ENCODE data around the gene PRKAG3.

PRKAG3 gene

GRCh38 chr2:218820746-218821369 lies 10.7 kb downstream of the PRKAG3 start:
- no peak overlapping the region for H3K27ac Mint-ChIP-seq
- peaks cover 15% of the 10 kb centered on the region for H3K27me3 Mint-ChIP-seq (ENCODE audit: low read depth)
- no peaks in the 10 kb centered on the region for H3K36me3 Mint-ChIP-seq (ENCODE audit: low read depth)
- no peak overlapping the region for H3K4me3 Mint-ChIP-seq
- H3K9me3 Mint-ChIP-seq: no peaks in the 10 kb centered on the region
- no peaks in the 10 kb centered on the region for H3K4me1 Mint-ChIP-seq (ENCODE audit: low read depth)

DNA sequence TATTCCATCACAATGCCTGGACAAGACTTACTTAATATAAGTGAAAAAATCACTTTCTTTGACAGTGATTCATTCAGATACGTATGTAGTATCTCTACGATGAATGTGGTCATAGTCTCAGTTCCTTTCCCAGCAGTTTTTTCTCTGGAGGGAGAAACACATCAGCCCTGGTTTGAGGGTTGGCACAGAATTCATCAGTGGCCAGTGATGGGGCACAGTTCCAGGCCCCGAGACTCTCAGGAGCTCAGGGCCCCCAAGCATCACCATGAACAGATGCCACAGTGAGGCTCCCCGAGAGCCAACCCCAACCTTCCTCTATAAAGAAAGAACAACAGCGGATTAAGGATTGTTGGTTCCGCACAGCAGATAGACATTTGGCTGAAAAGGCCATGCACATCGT lies 12.5 kb downstream of the PRKAG3 start:
- no peaks in the 10 kb centered on the region for H3K9me3 Mint-ChIP-seq
- H3K27me3 Mint-ChIP-seq (ENCODE audit: low read depth): peaks cover 17% of the 10 kb centered on the region
- no peak overlapping the region for H3K4me3 Mint-ChIP-seq
- no peaks in the 10 kb centered on the region for H3K4me1 Mint-ChIP-seq (ENCODE audit: low read depth)
- no peak overlapping the region for H3K27ac Mint-ChIP-seq
- no peaks in the 10 kb centered on the region for H3K36me3 Mint-ChIP-seq (ENCODE audit: low read depth)

DNA sequence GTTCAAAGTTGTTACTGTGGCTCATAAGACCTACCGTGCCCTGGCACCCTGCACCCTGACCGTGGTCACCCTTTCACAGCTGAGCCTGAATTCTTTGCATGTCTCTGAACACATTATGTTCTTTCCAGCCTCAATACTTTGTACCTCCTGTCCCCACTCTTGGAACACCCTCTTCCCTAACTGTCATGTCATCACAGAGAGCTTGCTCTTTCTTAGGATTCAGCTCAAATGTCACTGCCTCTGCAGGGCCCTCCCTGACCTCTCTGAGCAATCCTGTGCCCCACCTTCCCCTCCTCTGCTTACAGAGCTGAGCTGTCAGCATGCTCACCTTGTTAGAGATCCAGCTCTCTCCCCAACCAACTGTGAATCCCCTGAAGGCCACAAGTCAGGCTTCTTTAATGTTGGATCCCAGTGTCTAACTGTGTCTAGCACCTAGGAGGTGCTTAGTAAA lies 15.0 kb downstream of the PRKAG3 start:
- H3K9me3 Mint-ChIP-seq: no peaks in the 10 kb centered on the region
- no peaks in the 10 kb centered on the region for H3K4me1 Mint-ChIP-seq (ENCODE audit: low read depth)
- H3K36me3 Mint-ChIP-seq (ENCODE audit: low read depth): no peaks in the 10 kb centered on the region
- no peak overlapping the region for H3K4me3 Mint-ChIP-seq
- H3K27me3 Mint-ChIP-seq (ENCODE audit: low read depth): peaks cover 17% of the 10 kb centered on the region
- H3K27ac Mint-ChIP-seq: no peak overlapping the region

DNA sequence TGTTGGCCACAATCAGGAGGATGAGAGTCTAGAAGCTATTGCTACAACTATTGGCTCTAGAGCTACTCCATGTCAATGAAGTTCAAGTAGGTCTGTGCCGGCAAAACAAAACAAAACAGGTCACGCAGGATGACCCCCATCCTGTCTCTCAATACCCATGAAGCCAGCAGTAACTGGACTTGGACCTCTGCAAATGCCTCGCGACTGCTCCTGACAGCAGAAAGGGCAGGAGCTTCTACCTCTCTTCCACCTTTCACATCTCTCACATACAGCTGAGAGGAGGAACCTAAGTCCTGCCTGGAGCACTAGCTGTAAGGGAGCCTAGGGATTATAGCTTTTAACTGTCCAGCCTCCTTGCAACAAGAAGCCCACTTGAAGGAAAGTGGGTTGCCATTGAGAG lies 16.0 kb downstream of the PRKAG3 start:
- Mint-ChIP-seq H3K4me3 (no peak overlapping the region), H3K9me3 (no peaks in the 10 kb centered on the region), H3K4me1 (ENCODE audit: low read depth) (no peaks in the 10 kb centered on the region), H3K36me3 (ENCODE audit: low read depth) (no peaks in the 10 kb centered on the region), H3K27ac (no peak overlapping the region), H3K27me3 (ENCODE audit: low read depth) (peaks cover 17% of the 10 kb centered on the region)

- H3K27me3 Mint-ChIP-seq (ENCODE audit: low read depth): peaks cover 17% of the 10 kb centered on the region
- no peak overlapping the region for H3K4me3 Mint-ChIP-seq
- no peaks in the 10 kb centered on the region for H3K36me3 Mint-ChIP-seq (ENCODE audit: low read depth)
- H3K27ac Mint-ChIP-seq: no peak overlapping the region
- no peaks in the 10 kb centered on the region for H3K9me3 Mint-ChIP-seq
- H3K4me1 Mint-ChIP-seq (ENCODE audit: low read depth): no peaks in the 10 kb centered on the region
These were observed 16.4 kb downstream of the PRKAG3 start for GRCh38 chr2:218815244-218815637.

DNA sequence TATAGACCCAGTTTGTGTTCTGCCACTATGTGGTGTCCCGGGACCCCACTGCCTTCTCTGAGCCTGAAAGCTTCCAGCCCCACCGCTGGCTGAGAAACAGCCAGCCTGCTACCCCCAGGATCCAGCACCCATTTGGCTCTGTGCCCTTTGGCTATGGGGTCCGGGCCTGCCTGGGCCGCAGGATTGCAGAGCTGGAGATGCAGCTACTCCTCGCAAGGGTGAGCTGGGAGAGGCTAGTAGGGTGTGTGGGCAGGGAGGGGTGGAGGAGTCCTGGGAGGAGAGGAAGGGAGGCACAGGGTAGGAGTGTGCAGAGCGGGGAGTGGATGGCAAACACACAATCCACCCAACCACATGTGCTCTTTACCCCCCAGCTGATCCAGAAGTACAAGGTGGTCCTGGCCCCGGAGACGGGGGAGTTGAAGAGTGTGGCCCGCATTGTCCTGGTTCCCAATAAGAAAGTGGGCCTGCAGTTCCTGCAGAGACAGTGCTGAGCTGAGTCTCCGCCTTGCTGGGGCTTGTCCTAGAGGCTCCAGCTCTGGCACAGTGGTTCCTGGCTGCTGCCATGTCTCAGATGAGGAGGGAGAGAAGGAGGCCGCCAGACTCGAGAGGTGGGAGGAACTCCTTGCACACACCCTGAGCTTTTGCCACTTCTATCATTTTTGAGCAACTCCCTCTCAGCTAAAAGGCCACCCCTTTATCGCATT lies 16.9 kb downstream of the PRKAG3 start:
- Mint-ChIP-seq H3K4me1 (ENCODE audit: low read depth) (no peaks in the 10 kb centered on the region), H3K4me3 (no peak overlapping the region), H3K36me3 (ENCODE audit: low read depth) (no peaks in the 10 kb centered on the region), H3K9me3 (no peaks in the 10 kb centered on the region), H3K27ac (no peak overlapping the region), H3K27me3 (ENCODE audit: low read depth) (peaks cover 17% of the 10 kb centered on the region)

- Mint-ChIP-seq H3K27ac (no peak overlapping the region), H3K36me3 (ENCODE audit: low read depth) (no peaks in the 10 kb centered on the region), H3K4me1 (ENCODE audit: low read depth) (no peaks in the 10 kb centered on the region), H3K27me3 (ENCODE audit: low read depth) (peaks cover 17% of the 10 kb centered on the region), H3K9me3 (no peaks in the 10 kb centered on the region), H3K4me3 (no peak overlapping the region)
These were observed 17.7 kb downstream of the PRKAG3 start for GRCh38 chr2:218813771-218814460.

DNA sequence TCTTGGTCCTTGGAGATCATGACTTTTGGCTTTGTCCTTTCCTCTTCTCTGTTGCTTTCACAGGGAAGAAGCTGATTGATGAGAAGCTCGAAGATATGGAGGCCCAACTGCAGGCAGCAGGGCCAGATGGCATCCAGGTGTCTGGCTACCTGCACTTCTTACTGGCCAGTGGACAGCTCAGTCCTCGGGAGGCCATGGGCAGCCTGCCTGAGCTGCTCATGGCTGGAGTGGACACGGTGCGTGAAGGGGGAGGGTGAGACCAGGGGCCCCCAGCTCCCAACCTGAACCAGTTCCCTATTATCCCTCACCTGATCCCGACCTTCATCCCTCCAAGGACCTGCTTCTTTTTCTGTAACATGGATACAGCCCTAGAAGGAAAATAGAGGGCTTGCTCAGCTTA lies 18.7 kb downstream of the PRKAG3 start:
- H3K27me3 Mint-ChIP-seq (ENCODE audit: low read depth): peaks cover 12% of the 10 kb centered on the region
- H3K4me1 Mint-ChIP-seq (ENCODE audit: low read depth): no peaks in the 10 kb centered on the region
- H3K27ac Mint-ChIP-seq: no peak overlapping the region
- H3K9me3 Mint-ChIP-seq: no peaks in the 10 kb centered on the region
- no peak overlapping the region for H3K4me3 Mint-ChIP-seq
- H3K36me3 Mint-ChIP-seq (ENCODE audit: low read depth): no peaks in the 10 kb centered on the region

DNA sequence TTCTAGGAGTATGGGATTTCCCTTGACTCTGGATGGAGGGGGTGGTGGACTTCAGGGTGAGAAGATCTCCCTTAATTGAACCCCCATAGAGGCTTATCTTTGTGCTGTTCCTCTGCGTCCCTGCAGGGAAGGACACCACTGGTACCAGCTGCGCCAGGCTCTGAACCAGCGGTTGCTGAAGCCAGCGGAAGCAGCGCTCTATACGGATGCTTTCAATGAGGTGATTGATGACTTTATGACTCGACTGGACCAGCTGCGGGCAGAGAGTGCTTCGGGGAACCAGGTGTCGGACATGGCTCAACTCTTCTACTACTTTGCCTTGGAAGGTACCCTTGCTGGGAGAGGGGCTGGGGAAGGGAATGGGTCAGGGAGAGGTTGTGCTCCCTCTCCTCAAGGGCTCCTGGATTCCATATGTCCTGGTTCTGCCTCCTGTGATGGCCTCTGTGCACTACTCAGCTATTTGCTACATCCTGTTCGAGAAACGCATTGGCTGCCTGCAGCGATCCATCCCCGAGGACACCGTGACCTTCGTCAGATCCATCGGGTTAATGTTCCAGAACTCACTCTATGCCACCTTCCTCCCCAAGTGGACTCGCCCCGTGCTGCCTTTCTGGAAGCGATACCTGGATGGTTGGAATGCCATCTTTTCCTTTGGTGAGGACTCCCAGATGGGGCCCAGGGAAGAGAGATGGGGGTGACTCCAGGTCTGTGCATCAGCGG lies 19.3 kb downstream of the PRKAG3 start:
- Mint-ChIP-seq H3K4me1 (ENCODE audit: low read depth) (no peaks in the 10 kb centered on the region), H3K9me3 (no peaks in the 10 kb centered on the region), H3K27ac (no peak overlapping the region), H3K36me3 (ENCODE audit: low read depth) (no peaks in the 10 kb centered on the region), H3K27me3 (ENCODE audit: low read depth) (peaks cover 7% of the 10 kb centered on the region), H3K4me3 (no peak overlapping the region)

- no peaks in the 10 kb centered on the region for H3K9me3 Mint-ChIP-seq
- H3K36me3 Mint-ChIP-seq (ENCODE audit: low read depth): no peaks in the 10 kb centered on the region
- peaks cover 6% of the 10 kb centered on the region for H3K27me3 Mint-ChIP-seq (ENCODE audit: low read depth)
- H3K27ac Mint-ChIP-seq: no peak overlapping the region
- no peak overlapping the region for H3K4me3 Mint-ChIP-seq
- no peaks in the 10 kb centered on the region for H3K4me1 Mint-ChIP-seq (ENCODE audit: low read depth)
These were observed 20.2 kb downstream of the PRKAG3 start for GRCh38 chr2:218811382-218811781.

GRCh38 chr2:218810256-218810655 lies 21.3 kb downstream of the PRKAG3 start:
- Mint-ChIP-seq H3K9me3 (peaks cover 1% of the 10 kb centered on the region), H3K36me3 (ENCODE audit: low read depth) (no peaks in the 10 kb centered on the region), H3K4me1 (ENCODE audit: low read depth) (no peaks in the 10 kb centered on the region), H3K27me3 (ENCODE audit: low read depth) (peaks cover 11% of the 10 kb centered on the region), H3K4me3 (no peak overlapping the region), H3K27ac (no peak overlapping the region)

DNA sequence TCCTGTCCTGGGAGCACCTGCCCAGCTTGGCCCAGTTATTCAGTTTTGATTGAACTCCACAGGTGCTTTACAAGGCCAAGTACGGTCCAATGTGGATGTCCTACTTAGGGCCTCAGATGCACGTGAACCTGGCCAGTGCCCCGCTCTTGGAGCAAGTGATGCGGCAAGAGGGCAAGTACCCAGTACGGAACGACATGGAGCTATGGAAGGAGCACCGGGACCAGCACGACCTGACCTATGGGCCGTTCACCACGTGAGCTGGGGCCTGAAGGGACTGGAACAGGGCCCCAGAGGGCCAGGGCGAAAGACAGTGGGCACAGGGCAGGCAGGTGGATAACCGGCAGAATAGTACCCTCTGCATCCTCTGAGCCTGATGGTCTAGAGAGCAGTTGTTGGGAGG lies 22.1 kb downstream of the PRKAG3 start:
- no peaks in the 10 kb centered on the region for H3K36me3 Mint-ChIP-seq (ENCODE audit: low read depth)
- no peak overlapping the region for H3K4me3 Mint-ChIP-seq
- H3K4me1 Mint-ChIP-seq (ENCODE audit: low read depth): no peaks in the 10 kb centered on the region
- H3K27me3 Mint-ChIP-seq (ENCODE audit: low read depth): peaks cover 18% of the 10 kb centered on the region
- H3K27ac Mint-ChIP-seq: no peak overlapping the region
- H3K9me3 Mint-ChIP-seq: peaks cover 9% of the 10 kb centered on the region

DNA sequence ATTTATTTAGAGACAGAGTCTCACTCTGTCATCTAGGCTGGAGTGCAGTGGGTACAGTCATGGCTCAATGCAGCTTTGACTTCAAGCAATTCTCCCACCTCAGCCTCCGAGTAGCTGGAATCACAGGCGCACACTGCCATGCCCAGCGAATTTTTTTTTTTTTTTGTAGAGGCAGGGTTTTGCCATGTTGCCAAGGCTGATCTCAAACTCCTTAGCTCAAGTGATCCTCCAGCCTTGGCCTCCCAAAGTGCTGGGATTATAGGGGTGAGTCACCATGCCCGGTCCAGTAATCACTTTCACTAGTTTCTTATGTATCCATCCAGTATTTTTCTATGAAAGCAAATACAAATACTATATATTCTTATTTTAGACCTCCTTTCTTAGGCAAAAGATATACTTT lies 24.0 kb downstream of the PRKAG3 start:
- Mint-ChIP-seq H3K27ac (no peak overlapping the region), H3K4me1 (ENCODE audit: low read depth) (no peaks in the 10 kb centered on the region), H3K27me3 (ENCODE audit: low read depth) (peaks cover 24% of the 10 kb centered on the region)

GRCh38 chr2:218806346-218806978 lies 25.1 kb downstream of the PRKAG3 start:
- Mint-ChIP-seq H3K36me3 (ENCODE audit: low read depth) (no peaks in the 10 kb centered on the region), H3K27me3 (ENCODE audit: low read depth) (peaks cover 30% of the 10 kb centered on the region), H3K9me3 (peaks cover 14% of the 10 kb centered on the region), H3K27ac (no peak overlapping the region), H3K4me3 (no peak overlapping the region), H3K4me1 (ENCODE audit: low read depth) (peaks cover 3% of the 10 kb centered on the region)

More for the DNA sequence above, 24.0 kb downstream of the PRKAG3 start:
- peaks cover 14% of the 10 kb centered on the region for H3K9me3 Mint-ChIP-seq
- no peaks in the 10 kb centered on the region for H3K36me3 Mint-ChIP-seq (ENCODE audit: low read depth)
- H3K4me3 Mint-ChIP-seq: no peak overlapping the region
